HTR-8/SVneo (cell line): ENCODE data around the gene OMP.
"Not testable (repeated sequence)": the region's sequence is repeated elsewhere in the genome, so short reads cannot be mapped to it uniquely, and the experiment has no call there.

Source experiments
- DNase-seq: peaks from one replicate; pipeline ENCODE4 v3.0.0; 2011; ENCODE audit warnings: low spot score, mixed read lengths; ENCODE audit not compliant: insufficient read length
- FAIRE-seq: peaks from 2 replicates; lab custom pipeline; 2011; peaks lifted over from hg19 to GRCh38; lab: Jason Lieb, UNC

Gene OMP, protein sequence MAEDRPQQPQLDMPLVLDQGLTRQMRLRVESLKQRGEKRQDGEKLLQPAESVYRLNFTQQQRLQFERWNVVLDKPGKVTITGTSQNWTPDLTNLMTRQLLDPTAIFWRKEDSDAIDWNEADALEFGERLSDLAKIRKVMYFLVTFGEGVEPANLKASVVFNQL

DNA sequence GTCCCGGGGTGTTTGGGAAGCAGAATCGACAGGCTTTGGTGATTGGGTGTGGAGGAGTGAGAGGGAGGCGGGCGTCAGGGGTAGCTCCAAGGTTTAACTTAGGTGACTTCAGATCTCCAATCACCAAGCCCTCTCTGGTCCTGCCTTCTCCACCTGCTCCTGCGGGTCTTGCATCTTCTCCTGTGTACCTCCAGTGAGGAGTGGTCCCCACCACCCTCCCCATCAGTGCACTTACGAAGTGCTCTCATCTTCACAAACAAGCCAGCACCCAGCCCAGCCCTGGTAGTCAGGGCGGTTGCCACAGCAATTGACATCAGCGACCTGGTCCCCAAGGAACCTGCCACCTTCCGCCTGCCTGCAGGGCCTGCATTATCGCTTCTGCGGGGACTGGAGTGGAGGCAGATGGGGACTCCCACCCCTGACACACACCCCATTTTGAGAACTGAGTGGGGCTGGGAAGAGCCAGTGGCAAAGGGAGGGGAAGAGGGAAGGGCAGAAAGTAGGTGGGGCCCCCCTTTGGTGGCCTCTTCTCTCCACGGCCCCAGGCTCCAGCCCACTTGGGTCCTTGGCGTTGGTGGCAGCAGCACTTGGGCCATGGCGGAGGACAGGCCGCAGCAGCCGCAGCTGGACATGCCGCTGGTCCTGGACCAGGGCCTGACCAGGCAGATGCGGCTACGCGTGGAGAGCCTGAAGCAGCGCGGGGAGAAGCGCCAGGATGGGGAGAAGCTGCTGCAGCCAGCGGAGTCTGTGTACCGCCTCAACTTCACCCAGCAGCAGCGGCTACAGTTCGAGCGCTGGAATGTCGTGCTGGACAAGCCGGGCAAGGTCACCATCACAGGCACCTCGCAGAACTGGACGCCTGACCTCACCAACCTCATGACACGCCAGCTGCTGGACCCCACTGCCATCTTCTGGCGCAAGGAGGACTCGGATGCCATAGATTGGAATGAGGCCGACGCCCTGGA is at the start of gene OMP:
TSS of gene OMP (plus strand) at position 595 of the 965 bp plus-strand sequence. CDS start at position 595, 0 bp downstream.
- no peak for DNase-seq
- no peak for FAIRE-seq

DNA sequence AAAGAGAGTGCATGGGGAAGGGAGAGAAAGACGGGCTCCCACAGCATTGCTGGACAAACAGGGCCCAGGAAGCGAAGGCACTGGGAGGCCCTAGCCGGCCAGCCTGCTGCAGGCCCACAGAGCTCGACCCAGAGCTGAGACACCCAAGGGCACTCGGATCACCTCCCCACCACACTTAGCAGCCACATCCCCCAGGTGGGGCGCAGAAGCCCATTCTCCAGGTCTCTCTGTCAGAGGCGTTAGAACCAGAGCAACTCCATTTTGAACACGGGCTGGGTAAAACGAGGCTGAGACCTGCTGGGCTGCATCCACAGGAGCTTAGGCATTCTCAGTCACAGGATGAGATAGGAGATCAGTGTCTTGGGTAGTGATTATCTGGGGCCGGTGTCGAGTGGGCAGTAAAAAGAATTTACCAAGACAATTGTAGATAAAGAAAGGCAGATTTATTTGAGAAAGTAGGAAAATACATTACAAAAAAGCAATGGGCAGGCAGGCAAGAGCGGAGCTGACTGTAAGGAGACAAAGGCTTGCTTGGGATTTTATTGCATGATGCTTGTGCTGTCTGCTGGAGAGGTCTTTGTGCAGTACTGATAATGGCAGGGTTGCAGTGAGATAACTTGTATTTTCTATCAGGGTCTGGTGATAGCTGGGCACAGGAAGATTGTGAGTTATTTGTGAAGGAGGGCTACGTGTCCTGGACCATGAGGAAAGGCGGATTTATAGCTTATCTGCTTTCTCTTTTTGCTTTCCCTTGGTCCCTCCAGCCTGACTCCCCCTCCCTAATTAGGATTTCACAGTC is 49.2 kb upstream of the OMP start:
- DNase-seq (no peak), FAIRE-seq (no peak)

- DNase-seq (no peak), FAIRE-seq (no peak)
Observed at GRCh38 chr11:77054084-77054483, 48.6 kb upstream of the OMP start.

- FAIRE-seq, result no peak
Observed at GRCh38 chr11:77055101-77055561, 47.5 kb upstream of the OMP start.

GRCh38 chr11:77055913-77056312 is 46.7 kb upstream of the OMP start:
- FAIRE-seq (no peak), DNase-seq (no peak)

More at GRCh38 chr11:77055101-77055561, 47.5 kb upstream of the OMP start:
- DNase-seq, result no peak

GRCh38 chr11:77056814-77057402 is 45.7 kb upstream of the OMP start:
- DNase-seq (no peak), FAIRE-seq (no peak)

DNA sequence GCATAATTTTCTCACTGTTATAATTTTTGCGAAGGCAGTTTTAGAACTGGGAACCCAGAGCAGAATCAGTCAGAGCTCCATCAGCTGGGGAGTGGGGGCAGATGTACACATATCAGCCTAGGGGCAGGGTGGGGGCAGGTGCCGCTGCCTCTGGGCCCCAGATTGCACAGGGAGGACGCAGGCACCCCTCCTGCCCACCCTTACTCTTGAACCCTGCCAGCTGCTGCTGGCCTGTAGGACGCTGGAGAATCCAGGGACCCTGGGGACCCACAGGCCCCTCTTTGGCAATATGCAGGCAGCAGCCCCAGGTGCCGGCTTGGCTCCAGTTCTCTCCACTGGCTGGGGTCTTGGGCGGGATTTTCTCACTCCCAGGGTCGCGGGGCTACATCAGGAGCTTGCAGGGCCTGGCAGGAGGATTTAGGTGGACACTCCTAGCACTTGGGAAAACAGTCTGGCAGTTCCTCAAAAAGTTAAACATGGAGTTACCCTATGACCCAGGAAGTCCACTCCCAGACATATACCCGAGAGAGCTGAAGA is 44.6 kb upstream of the OMP start:
- FAIRE-seq (no peak), DNase-seq (no peak)

- FAIRE-seq (no peak), DNase-seq (no peak)
Observed at GRCh38 chr11:77058900-77059299, 43.7 kb upstream of the OMP start.

DNA sequence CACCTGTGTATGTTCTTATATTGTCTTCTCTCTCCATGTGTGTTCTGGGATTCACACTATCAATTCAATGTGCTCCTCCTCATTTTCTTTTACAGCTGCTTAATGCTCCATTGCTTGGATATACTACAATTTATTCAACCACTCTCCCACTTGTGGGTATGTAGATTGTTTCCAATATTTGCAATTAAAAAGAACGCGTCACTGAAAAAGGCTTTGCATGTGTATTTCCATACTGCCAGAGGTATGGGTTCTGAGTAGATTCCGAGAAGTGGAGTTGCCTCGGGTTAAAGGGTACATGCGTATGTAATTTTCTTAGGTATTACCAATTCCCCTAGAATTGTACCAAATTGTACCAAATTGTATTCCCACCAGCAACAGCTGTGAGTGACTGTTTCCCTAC is 42.8 kb upstream of the OMP start:
- no peak for FAIRE-seq

DNA sequence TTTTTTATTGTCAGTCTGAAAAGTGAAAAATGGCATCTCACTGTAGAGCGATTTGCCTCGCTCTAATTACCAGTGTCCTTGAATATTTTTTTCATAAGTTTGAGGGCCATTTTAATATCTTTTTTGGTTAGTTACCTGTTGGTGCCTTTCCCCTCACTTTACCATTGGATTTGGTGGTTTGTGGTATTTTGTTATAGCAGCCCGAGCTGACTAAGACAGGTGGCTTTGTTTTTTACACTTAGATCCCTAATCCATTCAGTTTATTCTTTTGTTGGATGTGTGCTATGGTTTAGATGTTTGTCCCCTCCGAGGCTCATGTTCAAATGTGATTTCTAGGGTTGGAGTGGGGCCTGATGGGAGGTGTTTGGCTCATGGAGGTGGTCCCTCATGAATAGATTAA is 42.4 kb upstream of the OMP start:
- no peak for DNase-seq
- FAIRE-seq, result no peak

More for the DNA sequence above, 42.8 kb upstream of the OMP start:
- no peak for DNase-seq

- DNase-seq, FAIRE-seq: not testable (repeated sequence)
Observed at GRCh38 chr11:77061258-77061657, 41.4 kb upstream of the OMP start.

- FAIRE-seq, result no peak
- no peak for DNase-seq
Observed at GRCh38 chr11:77062924-77063323, 39.7 kb upstream of the OMP start.

- FAIRE-seq, result no peak
- DNase-seq, result no peak
Observed at GRCh38 chr11:77063407-77063806, 39.2 kb upstream of the OMP start.

DNA sequence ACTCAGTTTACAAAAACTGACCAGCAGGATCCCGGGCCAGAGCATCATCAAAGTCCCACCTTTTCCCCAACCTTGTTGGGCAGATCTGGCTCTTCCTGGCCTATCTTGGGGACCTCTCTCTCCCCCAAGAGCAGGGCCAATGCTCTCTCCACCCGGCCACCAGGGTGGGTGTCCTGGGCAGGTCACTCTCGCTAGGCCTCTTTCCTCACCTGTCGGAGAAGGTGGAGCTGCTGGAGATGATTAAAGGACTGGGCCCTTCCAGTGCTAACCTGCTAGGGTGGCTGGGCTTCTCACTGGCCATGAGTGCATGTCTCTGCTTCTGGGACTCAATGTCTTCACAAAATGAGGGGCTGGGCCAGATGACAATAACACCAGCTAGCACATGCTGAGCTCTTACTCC is 38.8 kb upstream of the OMP start:
- no peak for DNase-seq
- no peak for FAIRE-seq

DNA sequence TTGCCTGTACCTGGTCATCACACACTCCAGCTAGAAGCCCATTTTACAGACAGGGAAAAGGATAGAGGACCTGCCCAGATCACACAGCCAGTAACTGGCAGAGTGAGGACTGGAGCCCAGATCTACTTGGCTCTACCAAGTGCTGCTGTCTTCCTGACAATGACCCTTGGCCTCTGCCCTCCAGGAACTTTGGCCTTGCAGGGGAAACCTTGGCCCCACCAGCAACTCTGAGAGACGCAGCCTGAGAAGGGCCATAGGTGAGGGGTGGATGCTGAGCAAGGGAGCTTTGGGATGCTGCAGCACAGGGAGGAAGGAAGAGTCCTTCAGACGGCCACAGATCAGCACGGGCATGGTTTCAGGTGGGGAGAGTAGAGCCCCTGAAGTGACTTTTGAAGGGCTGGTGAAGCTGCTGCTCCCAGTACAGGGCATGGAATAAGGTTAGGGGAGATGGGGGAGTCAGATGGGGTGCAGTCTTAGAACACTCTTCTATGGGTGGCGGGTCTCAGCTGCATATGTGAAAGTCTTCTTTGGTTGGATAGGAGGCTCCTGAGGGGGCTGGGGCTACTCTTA is 37.9 kb upstream of the OMP start:
- FAIRE-seq, result no peak

GRCh38 chr11:77065878-77066228 is 36.8 kb upstream of the OMP start:
- FAIRE-seq (peak; percentile 76), DNase-seq (no peak)

More for the DNA sequence above, 37.9 kb upstream of the OMP start:
- DNase-seq, result no peak

GRCh38 chr11:77066229-77067042 is 36.2 kb upstream of the OMP start, which contains the start of gene CAPN5:
TSS of gene CAPN5 (plus strand) at chr11:77066971. CDS start at chr11:77084887, 17,916 bp downstream.
- DNase-seq (peak; percentile 96), FAIRE-seq (peak; percentile 98)

GRCh38 chr11:77067861-77068443 is 34.7 kb upstream of the OMP start:
- no peak for FAIRE-seq
- no peak for DNase-seq
